Central memory CD8-positive, alpha-beta T cell (primary cell): ENCODE data around the gene HHAT.

Source experiments
- ATAC-seq: fragments of 150-1000 bp; cut with Tn5 transposase; replicated peaks from 2 replicates; pipeline ENCODE4 v1.10.0; 2022; ENCODE audit warnings: mild to moderate bottlenecking, moderate FRiP score, moderate number of reproducible peaks; ENCODE audit not compliant: poor library complexity, severe bottlenecking; ENCODE audit errors: extremely low read depth
- DNase-seq, 2 donors: peaks; one replicate each; pipeline ENCODE4 v3.0.0; 2021; ENCODE audit warnings: low spot score in 2 of 2
- H3K27ac Mint-ChIP-seq: one replicate; pipeline ENCODE4 v1.8.0; 2022; ENCODE audit warnings: low read depth, mild to moderate bottlenecking, moderate library complexity, mixed read lengths
- H3K27me3 Mint-ChIP-seq: one replicate; pipeline ENCODE4 v1.8.0; 2022; ENCODE audit warnings: mixed read lengths
- H3K36me3 Mint-ChIP-seq: one replicate; pipeline ENCODE4 v1.8.0; 2022; ENCODE audit warnings: mild to moderate bottlenecking, moderate library complexity, mixed read lengths; ENCODE audit not compliant: insufficient read depth
- H3K4me1 Mint-ChIP-seq: one replicate; pipeline ENCODE4 v1.8.0; 2022; ENCODE audit warnings: mixed read lengths
- H3K4me3 Mint-ChIP-seq: one replicate; pipeline ENCODE4 v1.8.0; 2022; ENCODE audit warnings: mild to moderate bottlenecking, moderate library complexity, mixed read lengths
- H3K9me3 Mint-ChIP-seq: one replicate; pipeline ENCODE4 v1.8.0; 2022; ENCODE audit warnings: mixed read lengths

Gene HHAT

DNA sequence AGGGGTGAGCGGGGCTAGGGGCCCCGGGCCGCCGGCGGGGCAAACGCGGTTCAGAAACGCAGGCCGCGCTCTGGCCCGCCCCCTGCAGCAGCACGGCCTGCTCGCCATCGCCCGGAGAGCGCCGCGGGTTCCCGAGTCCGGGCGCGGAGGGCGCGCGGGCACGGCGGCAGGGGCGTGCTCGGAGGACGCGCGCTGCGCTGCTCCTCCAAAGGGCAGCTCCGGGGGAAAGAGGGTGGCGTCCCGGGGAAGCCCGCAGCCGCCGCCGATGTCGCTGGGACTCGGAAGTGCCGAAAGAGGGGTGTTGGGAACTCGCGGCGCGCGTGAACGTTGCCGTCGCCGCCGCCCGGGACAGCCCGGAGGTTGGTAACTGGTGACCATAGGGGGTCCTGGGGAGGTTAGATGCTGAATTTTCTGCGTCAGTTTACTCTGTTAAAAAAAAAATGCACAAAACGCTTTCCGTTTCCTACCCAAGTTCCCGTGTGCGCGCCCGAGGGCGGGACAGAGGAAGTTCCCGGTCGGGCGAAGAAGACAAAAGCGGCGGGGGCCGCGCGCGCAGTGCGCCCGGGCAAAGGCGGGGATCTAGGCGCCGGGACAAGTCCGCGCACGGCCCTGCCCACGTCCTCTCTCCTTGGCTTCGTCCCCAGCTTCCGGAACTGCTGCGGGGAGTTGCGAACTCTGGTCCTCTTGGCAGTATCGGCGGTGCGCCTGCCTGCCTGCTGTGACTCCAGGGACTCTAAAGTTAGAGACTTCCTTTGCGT lies at the start of gene HHAT:
TSS of gene HHAT (plus strand) at position 157 of the 758 bp plus-strand sequence. CDS start 20,074 bp downstream, outside the sequence.
- peak within 1 kb of the TSS; percentile 96 for H3K27ac Mint-ChIP-seq

DNA sequence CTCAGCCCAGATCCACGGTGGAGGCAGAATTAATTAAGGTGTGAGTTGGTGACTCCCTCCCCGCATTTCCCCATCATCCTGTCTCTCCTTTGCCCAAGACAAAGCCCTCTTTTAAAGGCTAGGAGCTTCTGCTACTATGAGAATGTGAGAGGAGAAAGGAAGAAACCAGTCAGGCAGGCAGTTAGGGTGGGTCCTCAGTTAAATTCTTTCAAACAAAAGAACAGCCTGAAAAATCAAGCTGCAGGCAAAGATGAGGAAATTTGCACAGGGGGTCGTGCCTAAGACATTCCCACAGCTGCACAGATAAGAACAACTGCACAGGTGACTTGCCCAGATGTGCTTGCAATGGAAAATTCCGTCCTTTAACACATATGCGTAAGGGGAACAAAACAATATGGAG lies 48.5 kb upstream of the HHAT start:
- peaks cover 56% of the 10 kb centered on the region for H3K27me3 Mint-ChIP-seq
- H3K36me3 Mint-ChIP-seq, result no peaks in the 10 kb centered on the region
- H3K4me1 Mint-ChIP-seq, result no peaks in the 10 kb centered on the region
- H3K9me3 Mint-ChIP-seq, result peaks cover 10% of the 10 kb centered on the region
- no peak for DNase-seq
- no peak for ATAC-seq
- H3K27ac Mint-ChIP-seq, result no peak overlapping the region
- no peak overlapping the region for H3K4me3 Mint-ChIP-seq

More for the DNA sequence above, at the start of gene HHAT:
- H3K36me3 Mint-ChIP-seq, result peaks cover 15% of the 10 kb centered on the region
- H3K4me1 Mint-ChIP-seq, result peaks cover 42% of the 10 kb centered on the region
- peak; percentile 35 to 60 for DNase-seq
- peak within 1 kb of the TSS; percentile 93 for H3K4me3 Mint-ChIP-seq
- peaks cover 6% of the 10 kb centered on the region for H3K9me3 Mint-ChIP-seq
- ATAC-seq, result peak; percentile 9
- H3K27me3 Mint-ChIP-seq, result peaks cover 9% of the 10 kb centered on the region

DNA sequence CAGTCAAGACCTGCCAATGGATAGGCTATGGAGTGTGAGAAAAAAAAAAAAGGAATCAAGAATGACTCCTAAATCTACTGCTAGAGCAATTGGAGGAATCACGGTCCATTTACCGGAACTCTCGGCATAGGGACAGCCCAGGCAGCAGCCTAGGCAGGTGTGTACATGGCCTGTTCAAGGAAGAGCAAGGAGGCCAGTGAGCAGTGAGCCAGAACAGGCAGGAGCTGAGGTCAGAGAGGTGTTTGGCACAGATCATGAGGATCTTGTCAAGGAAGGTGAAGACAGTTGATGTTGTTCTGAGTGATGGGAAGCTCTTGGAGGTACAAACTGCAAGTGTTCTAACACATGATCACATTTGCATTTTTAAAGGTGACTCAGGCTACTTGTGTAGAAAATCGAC lies 40.6 kb upstream of the HHAT start:
- H3K4me1 Mint-ChIP-seq, result peaks cover 4% of the 10 kb centered on the region
- H3K27me3 Mint-ChIP-seq, result peaks cover 75% of the 10 kb centered on the region
- H3K9me3 Mint-ChIP-seq, result no peaks in the 10 kb centered on the region
- no peak overlapping the region for H3K4me3 Mint-ChIP-seq
- no peak overlapping the region for H3K27ac Mint-ChIP-seq
- no peaks in the 10 kb centered on the region for H3K36me3 Mint-ChIP-seq
- DNase-seq, result no peak
- no peak for ATAC-seq

DNA sequence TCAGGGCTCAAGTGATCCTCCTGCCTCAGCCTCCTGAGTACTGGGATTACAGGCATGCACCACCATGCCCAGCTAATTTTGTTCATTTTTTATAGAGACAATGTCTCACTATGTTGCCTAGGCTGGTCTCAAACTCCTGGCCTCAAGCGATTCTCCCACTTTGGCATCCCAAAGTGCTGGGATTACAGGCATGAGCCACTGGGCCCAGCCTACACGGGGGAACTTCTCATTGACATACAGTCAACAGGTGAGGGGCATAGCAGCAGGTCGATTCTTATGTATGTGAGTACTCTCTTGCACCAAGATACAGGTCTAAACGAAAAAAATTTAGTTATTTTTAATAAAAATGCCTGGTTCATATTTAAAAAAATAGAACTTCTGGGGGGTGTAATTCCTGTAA lies 39.5 kb upstream of the HHAT start:
- Mint-ChIP-seq H3K4me1 (peaks cover 4% of the 10 kb centered on the region), H3K4me3 (no peak overlapping the region), H3K27me3 (peaks cover 68% of the 10 kb centered on the region), H3K36me3 (no peaks in the 10 kb centered on the region), H3K9me3 (no peaks in the 10 kb centered on the region), H3K27ac (no peak overlapping the region)
- no peak for DNase-seq
- no peak for ATAC-seq

DNA sequence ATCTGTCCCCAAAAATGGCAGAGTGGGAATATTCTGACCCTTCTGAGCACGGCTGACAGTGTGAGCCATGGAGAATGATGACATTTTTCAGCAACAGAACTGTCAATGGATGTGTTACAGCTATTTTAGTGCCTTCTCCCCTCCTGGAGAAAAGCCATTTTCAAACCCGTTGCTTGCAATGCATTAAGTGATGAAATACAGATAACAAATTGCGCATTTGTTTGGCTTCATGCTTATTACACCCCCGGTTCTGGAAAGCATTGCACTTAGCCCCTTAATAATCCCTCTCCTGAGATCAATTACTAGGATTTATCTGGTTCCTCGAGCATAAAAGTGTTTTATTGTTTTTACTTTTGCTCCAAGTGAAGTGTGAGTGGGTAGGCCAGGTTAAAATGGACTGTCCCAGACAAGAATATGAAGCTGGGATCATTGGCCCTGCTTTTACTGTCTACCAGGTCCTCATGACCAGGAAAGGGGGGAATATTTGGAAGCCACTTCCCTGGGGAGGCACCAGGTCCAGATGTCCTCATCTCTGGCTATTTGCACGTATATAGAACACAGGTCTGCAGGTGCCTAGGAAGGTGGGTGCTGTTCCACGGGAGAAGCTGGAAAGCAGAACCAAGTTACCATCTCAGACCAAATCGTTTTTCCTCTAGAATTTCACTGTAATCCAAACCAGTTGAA lies 37.5 kb upstream of the HHAT start:
- no peak for DNase-seq
- ATAC-seq, result no peak
- H3K27me3 Mint-ChIP-seq, result peaks cover 63% of the 10 kb centered on the region
- no peaks in the 10 kb centered on the region for H3K36me3 Mint-ChIP-seq
- H3K4me1 Mint-ChIP-seq, result peaks cover 4% of the 10 kb centered on the region
- H3K9me3 Mint-ChIP-seq, result no peaks in the 10 kb centered on the region
- H3K4me3 Mint-ChIP-seq, result no peak overlapping the region
- H3K27ac Mint-ChIP-seq, result no peak overlapping the region

DNA sequence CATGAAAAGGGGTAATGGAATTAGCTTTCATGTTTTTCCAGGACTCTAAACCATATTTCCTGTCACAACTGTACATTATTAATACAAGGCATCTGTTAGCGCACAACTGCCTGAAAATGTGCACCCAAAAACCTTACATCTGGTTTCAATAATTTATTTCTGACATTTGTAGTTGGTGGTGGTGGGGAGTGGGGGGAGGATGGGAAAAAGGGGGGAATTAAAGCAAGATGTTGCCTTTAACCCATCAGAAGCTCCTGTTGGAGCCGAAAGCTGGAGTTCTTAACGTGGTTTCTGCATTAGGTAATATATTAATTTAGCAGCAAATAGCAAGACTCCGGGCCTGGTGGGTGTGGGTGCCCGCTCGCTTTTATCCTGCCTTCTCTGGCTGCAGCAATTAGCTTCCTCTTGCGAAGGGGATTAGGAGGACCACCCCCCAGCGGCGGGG lies 36.9 kb upstream of the HHAT start:
- ATAC-seq, result no peak
- Mint-ChIP-seq H3K9me3 (no peaks in the 10 kb centered on the region), H3K27me3 (peaks cover 69% of the 10 kb centered on the region), H3K27ac (no peak overlapping the region), H3K4me3 (peak overlapping the region; percentile 56), H3K36me3 (no peaks in the 10 kb centered on the region), H3K4me1 (peaks cover 4% of the 10 kb centered on the region)
- DNase-seq, result no peak

DNA sequence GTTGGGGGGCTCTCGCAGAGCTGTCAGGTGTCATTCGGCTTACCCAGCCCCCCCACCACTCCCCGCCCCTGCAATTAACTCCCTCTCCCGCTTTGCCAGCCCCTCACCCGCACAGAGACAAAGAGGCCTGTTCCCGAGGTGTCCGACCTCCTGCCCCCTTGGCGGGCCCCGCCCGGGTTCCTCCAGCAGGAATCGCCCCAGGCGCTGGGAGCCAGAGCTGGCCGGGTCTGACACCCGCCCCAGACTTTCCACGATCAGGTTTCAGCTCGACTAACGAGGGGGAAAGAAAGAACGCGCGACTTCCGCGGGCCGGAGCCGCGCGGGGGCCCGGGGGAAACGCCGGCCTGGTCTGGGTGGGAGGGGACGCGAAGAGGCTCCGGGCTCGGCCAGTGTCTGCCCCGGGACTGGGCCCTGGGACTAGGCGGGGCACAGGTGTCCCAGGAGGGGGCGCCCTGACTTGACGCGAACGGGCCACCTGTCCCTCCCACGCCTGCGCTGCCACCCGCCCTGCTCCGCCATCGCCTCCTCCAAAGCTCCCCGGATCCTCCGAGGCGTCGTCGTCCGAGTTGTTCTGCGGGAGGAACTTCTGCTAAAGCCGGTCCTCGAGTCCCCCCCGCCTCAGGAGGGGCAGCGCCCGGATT lies 36.4 kb upstream of the HHAT start:
- no peak overlapping the region for H3K27ac Mint-ChIP-seq
- peaks cover 4% of the 10 kb centered on the region for H3K4me1 Mint-ChIP-seq
- no peaks in the 10 kb centered on the region for H3K36me3 Mint-ChIP-seq
- H3K9me3 Mint-ChIP-seq, result no peaks in the 10 kb centered on the region
- DNase-seq (no peak), ATAC-seq (peak; percentile 36)
- peak overlapping the region; percentile 56 for H3K4me3 Mint-ChIP-seq
- H3K27me3 Mint-ChIP-seq, result peaks cover 74% of the 10 kb centered on the region

DNA sequence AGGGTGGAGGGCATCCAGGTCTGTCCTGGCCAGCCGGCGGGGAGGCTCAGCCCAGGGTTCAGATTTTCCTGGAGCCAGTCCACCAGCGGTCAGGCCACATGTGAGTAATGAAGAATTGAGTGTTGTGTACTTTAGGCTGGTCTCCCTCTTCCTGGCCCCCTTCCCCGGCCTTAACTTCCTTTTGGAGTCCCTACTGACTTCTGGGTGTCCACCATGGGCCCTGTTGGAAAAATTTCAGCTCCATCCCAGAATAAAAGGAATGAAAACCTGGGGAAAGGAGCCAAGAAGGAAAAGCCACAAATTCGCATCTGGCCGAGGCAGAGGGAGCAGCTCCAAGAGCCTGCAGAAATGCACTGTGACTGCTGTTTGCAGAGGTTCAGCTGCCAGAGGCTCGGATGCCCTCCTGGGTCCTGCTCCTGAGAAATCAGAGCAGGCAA lies 35.5 kb upstream of the HHAT start:
- H3K27ac Mint-ChIP-seq, result no peak overlapping the region
- peaks cover 74% of the 10 kb centered on the region for H3K27me3 Mint-ChIP-seq
- no peaks in the 10 kb centered on the region for H3K36me3 Mint-ChIP-seq
- no peak for ATAC-seq
- peak overlapping the region; percentile 56 for H3K4me3 Mint-ChIP-seq
- H3K4me1 Mint-ChIP-seq, result peaks cover 4% of the 10 kb centered on the region
- no peaks in the 10 kb centered on the region for H3K9me3 Mint-ChIP-seq
- DNase-seq, result no peak

DNA sequence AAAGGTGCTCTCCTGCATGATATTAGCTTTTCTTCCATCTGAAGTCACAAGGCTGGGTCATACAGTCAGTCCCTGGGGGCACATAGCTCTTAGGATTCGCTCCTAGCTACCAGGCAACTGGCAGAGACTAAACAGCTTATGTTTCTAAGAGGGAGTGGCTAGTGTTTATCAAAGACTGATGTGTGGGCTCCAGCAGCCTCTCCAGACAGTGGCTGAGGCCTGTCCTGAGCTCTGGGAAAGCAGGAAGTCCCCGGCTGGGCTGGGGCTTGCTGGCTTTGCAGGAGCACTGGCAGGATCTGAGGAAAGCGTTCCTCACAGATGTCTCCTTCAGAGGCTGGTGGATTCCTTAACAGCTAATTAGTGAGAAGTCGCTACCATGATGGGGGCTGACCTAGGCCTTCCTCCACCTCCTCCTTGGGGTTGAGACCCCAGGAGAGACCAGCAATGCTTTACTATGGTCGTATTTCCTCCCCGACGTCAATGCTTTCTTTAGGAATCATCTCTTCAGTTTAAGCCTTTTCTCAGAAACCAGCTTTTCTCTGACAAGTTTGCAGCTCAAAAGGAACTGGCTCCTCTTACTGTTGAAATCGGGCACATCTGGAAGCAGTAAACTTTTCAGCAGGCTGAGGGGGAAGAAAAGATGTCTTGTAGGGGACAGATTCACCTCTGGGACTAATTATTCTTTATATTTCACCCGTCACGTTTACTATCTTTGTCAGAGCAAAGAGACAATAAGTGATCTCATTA lies 33.5 kb upstream of the HHAT start:
- DNase-seq, result no peak
- Mint-ChIP-seq H3K4me1 (peaks cover 4% of the 10 kb centered on the region), H3K36me3 (no peaks in the 10 kb centered on the region), H3K27me3 (peaks cover 73% of the 10 kb centered on the region), H3K9me3 (no peaks in the 10 kb centered on the region), H3K4me3 (no peak overlapping the region), H3K27ac (no peak overlapping the region)
- ATAC-seq, result no peak

DNA sequence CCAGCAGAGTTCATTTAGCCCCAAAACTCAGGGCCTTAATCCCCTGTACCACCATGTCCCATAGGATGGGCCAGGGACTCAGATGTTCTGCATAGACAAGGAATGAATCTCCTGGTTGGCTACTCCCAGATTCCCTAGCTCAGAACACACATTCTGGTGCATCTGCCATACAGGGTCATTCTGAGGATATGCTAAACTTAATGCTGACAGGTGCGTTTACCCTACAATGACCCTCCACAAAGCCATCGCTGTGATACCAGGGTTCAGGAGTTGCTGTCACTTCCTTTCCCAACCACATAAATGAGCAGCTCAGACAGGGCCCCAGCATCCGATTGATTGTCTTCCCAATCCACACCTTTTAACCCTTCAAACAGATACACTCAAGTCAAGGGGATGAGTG lies 32.0 kb upstream of the HHAT start:
- no peak overlapping the region for H3K27ac Mint-ChIP-seq
- H3K4me1 Mint-ChIP-seq, result peaks cover 4% of the 10 kb centered on the region
- no peak overlapping the region for H3K4me3 Mint-ChIP-seq
- DNase-seq (no peak), ATAC-seq (no peak)
- H3K27me3 Mint-ChIP-seq, result peaks cover 67% of the 10 kb centered on the region
- no peaks in the 10 kb centered on the region for H3K9me3 Mint-ChIP-seq
- H3K36me3 Mint-ChIP-seq, result no peaks in the 10 kb centered on the region

DNA sequence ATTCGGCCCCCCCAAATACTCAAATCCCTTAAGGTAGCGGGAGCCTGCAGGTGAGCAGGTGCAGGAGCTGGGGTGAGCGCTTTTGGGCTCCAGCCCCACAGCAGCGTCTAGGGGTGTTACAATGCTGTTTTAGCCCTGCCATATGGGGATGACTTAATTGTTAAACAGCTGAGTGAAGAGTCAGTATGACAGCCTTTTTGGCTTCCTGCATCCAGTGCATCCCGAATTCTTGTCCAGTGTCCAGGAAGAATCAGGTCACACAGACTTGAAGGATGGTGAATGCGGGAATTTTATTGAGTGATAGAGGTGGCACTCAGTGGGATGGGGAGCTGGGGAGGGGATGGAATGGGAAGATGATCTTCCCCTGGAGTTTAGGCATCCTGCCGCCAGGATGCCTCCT lies 30.4 kb upstream of the HHAT start:
- no peak overlapping the region for H3K27ac Mint-ChIP-seq
- H3K4me3 Mint-ChIP-seq, result no peak overlapping the region
- no peaks in the 10 kb centered on the region for H3K9me3 Mint-ChIP-seq
- no peaks in the 10 kb centered on the region for H3K36me3 Mint-ChIP-seq
- ATAC-seq, result no peak
- no peak for DNase-seq
- peaks cover 60% of the 10 kb centered on the region for H3K27me3 Mint-ChIP-seq
- no peaks in the 10 kb centered on the region for H3K4me1 Mint-ChIP-seq

DNA sequence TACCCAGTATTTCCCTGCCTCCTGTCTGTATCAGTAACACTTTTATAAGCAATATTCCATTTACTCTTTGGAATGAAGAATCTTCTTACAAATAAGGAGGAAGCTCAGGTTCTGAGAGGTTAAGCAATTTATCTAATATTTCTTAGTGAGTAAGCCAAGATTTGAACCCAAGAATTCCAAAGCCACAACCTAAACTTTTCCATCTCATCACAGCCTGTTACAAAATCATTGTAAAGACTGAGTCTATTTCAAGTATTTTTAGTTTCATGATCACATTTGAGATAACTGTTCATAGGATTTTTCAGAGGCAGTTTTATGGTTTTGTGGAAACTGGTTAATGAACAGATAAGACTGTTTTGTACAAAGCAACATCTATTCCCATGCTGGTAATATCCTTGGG lies 29.8 kb upstream of the HHAT start:
- DNase-seq (no peak), ATAC-seq (no peak)
- Mint-ChIP-seq H3K9me3 (no peaks in the 10 kb centered on the region), H3K4me1 (no peaks in the 10 kb centered on the region), H3K4me3 (no peak overlapping the region), H3K36me3 (no peaks in the 10 kb centered on the region), H3K27me3 (peaks cover 58% of the 10 kb centered on the region), H3K27ac (no peak overlapping the region)
